Keratinocyte (primary cell): Measurements from ENCODE around the gene EGFL7.

Experiments used
- EZH2 ChIP-seq: IDR thresholded peaks from one replicate; pipeline ENCODE4 v1.6.1; 2012; ENCODE audit warnings: inconsistent platforms, mild to moderate bottlenecking, low read length, moderate library complexity
- TF ChIP-seq, protein P1 (sequence below), 3 experiments: IDR thresholded peaks in 1 of 3; conservative IDR thresholded peaks in 1 of 3; optimal IDR thresholded peaks in 1 of 3; 2 replicates in 2 of 3; 3 replicates in 1 of 3; pipeline versions ENCODE3 to v1.5.1; 2011; ENCODE audit warnings: low read length in 3 of 3, mild to moderate bottlenecking in 3 of 3, moderate library complexity in 2 of 3, control low read depth in 1 of 3, inconsistent platforms in 1 of 3; ENCODE audit not compliant: insufficient read depth in 2 of 3; ENCODE audit errors: extremely low read depth in 1 of 3

- TF ChIP-seq, protein P1, sequence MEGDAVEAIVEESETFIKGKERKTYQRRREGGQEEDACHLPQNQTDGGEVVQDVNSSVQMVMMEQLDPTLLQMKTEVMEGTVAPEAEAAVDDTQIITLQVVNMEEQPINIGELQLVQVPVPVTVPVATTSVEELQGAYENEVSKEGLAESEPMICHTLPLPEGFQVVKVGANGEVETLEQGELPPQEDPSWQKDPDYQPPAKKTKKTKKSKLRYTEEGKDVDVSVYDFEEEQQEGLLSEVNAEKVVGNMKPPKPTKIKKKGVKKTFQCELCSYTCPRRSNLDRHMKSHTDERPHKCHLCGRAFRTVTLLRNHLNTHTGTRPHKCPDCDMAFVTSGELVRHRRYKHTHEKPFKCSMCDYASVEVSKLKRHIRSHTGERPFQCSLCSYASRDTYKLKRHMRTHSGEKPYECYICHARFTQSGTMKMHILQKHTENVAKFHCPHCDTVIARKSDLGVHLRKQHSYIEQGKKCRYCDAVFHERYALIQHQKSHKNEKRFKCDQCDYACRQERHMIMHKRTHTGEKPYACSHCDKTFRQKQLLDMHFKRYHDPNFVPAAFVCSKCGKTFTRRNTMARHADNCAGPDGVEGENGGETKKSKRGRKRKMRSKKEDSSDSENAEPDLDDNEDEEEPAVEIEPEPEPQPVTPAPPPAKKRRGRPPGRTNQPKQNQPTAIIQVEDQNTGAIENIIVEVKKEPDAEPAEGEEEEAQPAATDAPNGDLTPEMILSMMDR (optimal IDR thresholded peaks at IDR 0.05 in 1 of 3, IDR thresholded peaks at IDR 0.05 in 1 of 3, conservative IDR thresholded peaks at IDR 0.05 in 1 of 3; ENCODE audit: extremely low read depth in 1 of 3, insufficient read depth in 2 of 3, low read length in 3 of 3): no peak
- TF ChIP-seq EZH2: no peak
Measured at GRCh38 chr9:136687721-136688223, 25.1 kb downstream of the EGFL7 start.
